Left lung (tissue), 10 donors: Measurements from ENCODE around the gene MAPK9. TPM values are rescaled to one million over a fixed set of nuclear protein-coding genes. Genes with fewer than 3 reads are reported as not detected.

ENCODE experiments used
- ATAC-seq: fragments of 200-7000 bp; cut with Tn5 transposase; one replicate; pipeline ENCODE4 v1.9.1; 2020; ENCODE audit warnings: moderate library complexity
- DNase-seq, 4 donors: peaks; one replicate each; pipeline ENCODE4 v3.0.0-alpha.2; 2013 to 2020
- H3K27ac ChIP-seq, 2 donors: fragments of 200-600 bp; sonication (generic) in 1 of 2; one replicate each; pipeline versions ENCODE4 v1.5.0 to v1.8.0; 2020 to 2021
- H3K27me3 ChIP-seq, 2 donors: fragments of 200-600 bp; sonication (generic) in 1 of 2; one replicate each; pipeline versions ENCODE4 v1.5.0 to v1.8.0; 2020 to 2021
- H3K36me3 ChIP-seq, 2 donors: fragments of 200-600 bp; sonication (generic) in 1 of 2; one replicate each; pipeline versions ENCODE4 v1.5.0 to v1.8.0; 2020 to 2021
- H3K4me1 ChIP-seq, 2 donors: fragments of 200-600 bp; one replicate each; pipeline ENCODE4 v1.8.0; 2021
- H3K4me3 ChIP-seq, 2 donors: fragments of 200-600 bp; sonication (generic) in 1 of 2; one replicate each; pipeline versions ENCODE4 v1.5.0 to v1.8.0; 2020 to 2021; ENCODE audit warnings: mild to moderate bottlenecking in 1 of 2
- H3K9me3 ChIP-seq, 2 donors: fragments of 200-600 bp; sonication (generic) in 1 of 2; one replicate each; pipeline versions ENCODE4 v1.5.0 to v1.8.0; 2020 to 2021
- CTCF ChIP-seq, 2 donors: fragments of 200-600 bp; sonication (generic) in 1 of 2; IDR thresholded peaks; one replicate each; pipeline versions ENCODE4 v1.5.0 to v1.8.0; 2021; ENCODE audit warnings: antibody characterized with exemption in 2 of 2
- intact Hi-C, 2 donors: fragments of 100-400 bp; cut with DNase I; formaldehyde crosslinking; loops; one replicate each; pipeline versions ENCODE4 v1.11.2 to v1.14.2; 2022
- polyA plus RNA-seq, 6 donors: library from polyadenylated mRNA; unstranded; fragments of 120-200 nt; gene quantifications; one replicate each; pipeline ENCODE4 v1.2.1, GENCODE V29; 2013; ENCODE audit not compliant: insufficient read length in 6 of 6
- total RNA-seq, 2 donors: library from RNA; stranded (reverse); fragmentation: NEBNext Ultra II Directional; extraction: Animal tissue kit (Norgen Biotek cat#: 25700); gene quantifications; one replicate each; pipeline ENCODE4 v1.2.1, GENCODE V29; 2021
- donor health status: DM: no; HTN: yes; CAD: no.
- donor health status: DM: no; HTN: no; CAD: no.

The MAPK9 gene
- total and polyA plus RNA-seq, 8 donors, result 36.2 to 44.9 (median 38.4) TPM

- intact Hi-C loops, result no loop called here
- TF ChIP-seq CTCF (IDR thresholded peaks at IDR 0.05), result no peak
- no peak for ATAC-seq
Measured at GRCh38 chr5:180334176-180334575, 42.3 kb upstream of the MAPK9 start.

GRCh38 chr5:180333661-180334060 is 41.8 kb upstream of the MAPK9 start:
- ATAC-seq (no peak), DNase-seq (no peak)
- Histone ChIP-seq H3K4me1 (no peaks in the 10 kb centered on the region), H3K4me3 (no peak overlapping the region), H3K27me3 (peaks cover 0 to 24% of the 10 kb centered on the region in 2 donors), H3K36me3 (peaks cover 0 to 13% of the 10 kb centered on the region in 2 donors), H3K9me3 (no peaks in the 10 kb centered on the region), H3K27ac (no peak overlapping the region)
- TF ChIP-seq CTCF (IDR thresholded peaks at IDR 0.05), result no peak
- intact Hi-C loops, result no loop called here

More at GRCh38 chr5:180334176-180334575, 42.3 kb upstream of the MAPK9 start:
- no peak overlapping the region for H3K4me3 ChIP-seq
- H3K27me3 ChIP-seq, result peaks cover 0 to 24% of the 10 kb centered on the region in 2 donors
- no peaks in the 10 kb centered on the region for H3K9me3 ChIP-seq
- H3K36me3 ChIP-seq, result peaks cover 0 to 13% of the 10 kb centered on the region in 2 donors
- H3K4me1 ChIP-seq, result no peaks in the 10 kb centered on the region
- no peak for DNase-seq
- no peak overlapping the region for H3K27ac ChIP-seq

GRCh38 chr5:180332861-180333260 is 41.0 kb upstream of the MAPK9 start:
- Histone ChIP-seq H3K4me3 (no peak overlapping the region), H3K9me3 (no peaks in the 10 kb centered on the region), H3K36me3 (peaks cover 0 to 13% of the 10 kb centered on the region in 2 donors), H3K4me1 (no peaks in the 10 kb centered on the region), H3K27ac (no peak overlapping the region), H3K27me3 (peaks cover 0 to 24% of the 10 kb centered on the region in 2 donors)
- TF ChIP-seq CTCF (IDR thresholded peaks at IDR 0.05), result no peak
- ATAC-seq (no peak), DNase-seq (no peak)
- intact Hi-C loops, result no loop called here

- peak overlapping the region in 1 of 2 donors; percentile 59 for H3K27ac ChIP-seq
- no peaks in the 10 kb centered on the region for H3K9me3 ChIP-seq
- peaks cover 0 to 13% of the 10 kb centered on the region in 2 donors for H3K36me3 ChIP-seq
- intact Hi-C loops, result no loop called here
- TF ChIP-seq CTCF (IDR thresholded peaks at IDR 0.05), result no peak
- no peaks in the 10 kb centered on the region for H3K4me1 ChIP-seq
- DNase-seq (no peak), ATAC-seq (no peak)
- no peak overlapping the region for H3K4me3 ChIP-seq
- peaks cover 0 to 24% of the 10 kb centered on the region in 2 donors for H3K27me3 ChIP-seq
Measured at GRCh38 chr5:180332051-180332517, 40.2 kb upstream of the MAPK9 start.

- Histone ChIP-seq H3K9me3 (no peaks in the 10 kb centered on the region), H3K36me3 (peaks cover 0 to 13% of the 10 kb centered on the region in 2 donors), H3K4me1 (no peaks in the 10 kb centered on the region), H3K27me3 (peaks cover 0 to 24% of the 10 kb centered on the region in 2 donors), H3K4me3 (no peak overlapping the region), H3K27ac (peak overlapping the region in 1 of 2 donors; percentile 59)
- ATAC-seq (no peak), DNase-seq (no peak)
- no peak for TF ChIP-seq CTCF (IDR thresholded peaks at IDR 0.05)
- intact Hi-C loops, result no loop called here
Measured at GRCh38 chr5:180331647-180331950, 39.7 kb upstream of the MAPK9 start.
